ENCODE data around the gene PADI1. TPM values are rescaled to one million over a fixed set of nuclear protein-coding genes. Genes with fewer than 3 reads are reported as not detected.

Gene PADI1
- total RNA-seq, 2 experiments from 2014 or later = not detected

DNA sequence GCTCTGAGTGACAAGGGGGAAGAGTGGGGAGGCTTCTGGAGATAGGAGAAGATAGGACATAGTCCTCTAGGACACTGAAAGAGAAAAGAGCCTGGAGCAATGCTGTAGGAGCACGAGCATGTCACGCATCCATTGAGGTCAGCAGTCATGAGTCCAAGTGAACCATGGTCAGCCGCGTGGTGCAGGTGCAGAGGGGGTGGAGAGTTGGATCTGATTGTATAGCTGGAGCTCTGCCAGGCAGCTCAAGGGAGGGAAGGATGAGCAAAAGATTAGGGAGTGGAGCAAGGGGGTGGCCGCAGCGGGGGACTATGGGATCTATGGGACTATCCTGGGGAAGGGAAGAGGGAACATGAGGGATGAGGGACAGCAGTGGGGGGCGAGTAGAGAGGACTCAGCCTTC is 14.0 kb downstream of the PADI1 start:
- no TSS peak for BruUV-seq (replicated peaks)
- Histone ChIP-seq H3K4me3 (ENCODE audit: low read depth, low read length, poor library complexity, severe bottlenecking) (no peak overlapping the region), H4K20me1 (ENCODE audit: insufficient read depth, low read length) (no peaks in the 10 kb centered on the region), H3K9me3 (ENCODE audit: low read length) (no peaks in the 10 kb centered on the region), H3K4me1 (ENCODE audit: insufficient read depth, low read length, poor library complexity, severe bottlenecking) (no peaks in the 10 kb centered on the region), H3K79me2 (ENCODE audit: insufficient read depth, low read depth, low read length) (no peaks in the 10 kb centered on the region), H3K27ac (ENCODE audit: low read depth, low read length, poor library complexity, severe bottlenecking) (no peak overlapping the region), H3K4me2 (ENCODE audit: low read length) (no peak overlapping the region), H3K36me3 (ENCODE audit: insufficient read depth, low read length) (no peaks in the 10 kb centered on the region), H2AFZ (ENCODE audit: low read length) (no peak overlapping the region), H3K9me2 (ENCODE audit: insufficient read depth, low read length) (no peaks in the 10 kb centered on the region)
- DNase-seq (ENCODE audit: low spot score) = no peak
- ChIA-PET CTCF (ENCODE audit: unreplicated experiment) (no interaction called here), POLR2A (no interaction called here)
- intact Hi-C loops (cut with micrococcal nuclease; ENCODE audit: unreplicated experiment) = no loop called here
- TF ChIP-seq, protein P1, sequence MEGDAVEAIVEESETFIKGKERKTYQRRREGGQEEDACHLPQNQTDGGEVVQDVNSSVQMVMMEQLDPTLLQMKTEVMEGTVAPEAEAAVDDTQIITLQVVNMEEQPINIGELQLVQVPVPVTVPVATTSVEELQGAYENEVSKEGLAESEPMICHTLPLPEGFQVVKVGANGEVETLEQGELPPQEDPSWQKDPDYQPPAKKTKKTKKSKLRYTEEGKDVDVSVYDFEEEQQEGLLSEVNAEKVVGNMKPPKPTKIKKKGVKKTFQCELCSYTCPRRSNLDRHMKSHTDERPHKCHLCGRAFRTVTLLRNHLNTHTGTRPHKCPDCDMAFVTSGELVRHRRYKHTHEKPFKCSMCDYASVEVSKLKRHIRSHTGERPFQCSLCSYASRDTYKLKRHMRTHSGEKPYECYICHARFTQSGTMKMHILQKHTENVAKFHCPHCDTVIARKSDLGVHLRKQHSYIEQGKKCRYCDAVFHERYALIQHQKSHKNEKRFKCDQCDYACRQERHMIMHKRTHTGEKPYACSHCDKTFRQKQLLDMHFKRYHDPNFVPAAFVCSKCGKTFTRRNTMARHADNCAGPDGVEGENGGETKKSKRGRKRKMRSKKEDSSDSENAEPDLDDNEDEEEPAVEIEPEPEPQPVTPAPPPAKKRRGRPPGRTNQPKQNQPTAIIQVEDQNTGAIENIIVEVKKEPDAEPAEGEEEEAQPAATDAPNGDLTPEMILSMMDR (conservative IDR thresholded peaks at IDR 0.05; ENCODE audit: low read length) = no peak
- TF ChIP-seq EZH2phosphoT487 (IDR thresholded peaks at IDR 0.05; ENCODE audit: borderline replicate concordance, low read depth, low read length) = no peak

DNA sequence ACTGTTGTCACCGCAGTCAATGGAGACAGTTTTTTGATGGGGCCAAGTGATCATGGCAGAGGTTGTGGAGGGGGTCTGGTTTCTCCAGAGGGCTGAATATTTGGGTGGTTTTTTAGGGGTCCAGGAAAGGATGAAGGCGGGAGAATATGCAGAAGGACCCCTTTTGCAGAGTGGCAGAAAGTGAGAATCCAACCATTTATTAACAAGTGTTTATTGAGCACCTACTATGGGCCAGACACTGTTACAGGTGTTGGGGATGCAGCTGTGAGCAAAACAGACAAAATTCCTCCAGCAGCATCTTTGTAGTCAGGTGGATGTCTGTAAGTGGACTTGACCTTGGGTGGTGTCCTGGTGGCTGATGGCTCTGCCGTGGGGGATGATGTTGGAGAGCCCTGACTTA is 15.4 kb downstream of the PADI1 start:
- Histone ChIP-seq H2AFZ (ENCODE audit: low read length) (no peak overlapping the region), H3K4me3 (ENCODE audit: low read depth, low read length, poor library complexity, severe bottlenecking) (no peak overlapping the region), H3K27ac (ENCODE audit: low read depth, low read length, poor library complexity, severe bottlenecking) (no peak overlapping the region), H3K79me2 (ENCODE audit: insufficient read depth, low read depth, low read length) (no peaks in the 10 kb centered on the region), H3K9me2 (ENCODE audit: insufficient read depth, low read length) (no peaks in the 10 kb centered on the region), H3K4me2 (ENCODE audit: low read length) (no peak overlapping the region), H3K36me3 (ENCODE audit: insufficient read depth, low read length) (no peaks in the 10 kb centered on the region), H4K20me1 (ENCODE audit: insufficient read depth, low read length) (no peaks in the 10 kb centered on the region), H3K4me1 (ENCODE audit: insufficient read depth, low read length, poor library complexity, severe bottlenecking) (no peaks in the 10 kb centered on the region), H3K9me3 (ENCODE audit: low read length) (no peaks in the 10 kb centered on the region)
- POLR2A ChIA-PET = no interaction called here
- TF ChIP-seq EZH2phosphoT487 (IDR thresholded peaks at IDR 0.05; ENCODE audit: borderline replicate concordance, low read depth, low read length) = no peak
- TF ChIP-seq, protein P1 (conservative IDR thresholded peaks at IDR 0.05; ENCODE audit: low read length) = no peak
- DNase-seq (ENCODE audit: low spot score) = no peak
- CTCF ChIA-PET (ENCODE audit: unreplicated experiment) = no interaction called here
- intact Hi-C loops (cut with micrococcal nuclease; ENCODE audit: unreplicated experiment) = no loop called here
- no TSS peak for BruUV-seq (replicated peaks)

DNA sequence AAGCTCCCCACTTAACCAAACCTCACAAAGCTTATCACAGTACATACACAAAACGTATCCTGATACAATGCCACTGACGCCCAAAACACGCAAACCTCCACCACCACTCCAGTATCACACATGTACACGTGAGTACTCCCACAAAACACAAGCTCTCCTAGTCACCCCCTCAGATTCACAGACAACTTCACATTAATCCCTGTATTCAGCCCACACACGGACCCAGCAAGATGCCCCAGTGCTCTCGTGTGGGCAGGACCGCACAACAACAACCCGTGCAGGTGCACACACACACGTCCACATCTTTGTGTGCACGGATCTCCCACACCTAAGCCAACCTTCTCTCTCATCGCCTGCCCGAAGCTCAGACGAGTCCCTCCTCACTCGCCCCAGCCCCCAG is 17.6 kb downstream of the PADI1 start:
- no peak for DNase-seq (ENCODE audit: low spot score)
- no peaks in the 10 kb centered on the region for H3K9me3 ChIP-seq (ENCODE audit: low read length)
- H3K4me2 ChIP-seq (ENCODE audit: low read length) = no peak overlapping the region
- no peaks in the 10 kb centered on the region for H3K4me1 ChIP-seq (ENCODE audit: insufficient read depth, low read length, poor library complexity, severe bottlenecking)
- H2AFZ ChIP-seq (ENCODE audit: low read length) = no peak overlapping the region
- H3K27ac ChIP-seq (ENCODE audit: low read depth, low read length, poor library complexity, severe bottlenecking) = no peak overlapping the region
- BruUV-seq (replicated peaks) = no TSS peak
- ChIA-PET CTCF (ENCODE audit: unreplicated experiment) (no interaction called here), POLR2A (no interaction called here)
- intact Hi-C loops (cut with micrococcal nuclease; ENCODE audit: unreplicated experiment) = no loop called here
- no peaks in the 10 kb centered on the region for H3K36me3 ChIP-seq (ENCODE audit: insufficient read depth, low read length)
- H3K4me3 ChIP-seq (ENCODE audit: low read depth, low read length, poor library complexity, severe bottlenecking) = no peak overlapping the region
- H3K79me2 ChIP-seq (ENCODE audit: insufficient read depth, low read depth, low read length) = no peaks in the 10 kb centered on the region
- TF ChIP-seq, protein P1 (conservative IDR thresholded peaks at IDR 0.05; ENCODE audit: low read length) = no peak
- TF ChIP-seq EZH2phosphoT487 (IDR thresholded peaks at IDR 0.05; ENCODE audit: borderline replicate concordance, low read depth, low read length) = no peak
- no peaks in the 10 kb centered on the region for H3K9me2 ChIP-seq (ENCODE audit: insufficient read depth, low read length)
- no peaks in the 10 kb centered on the region for H4K20me1 ChIP-seq (ENCODE audit: insufficient read depth, low read length)
